Measurements from ENCODE around the gene DLG1.
"Not testable (repeated sequence)": the region's sequence is repeated elsewhere in the genome, so short reads cannot be mapped to it uniquely, and the experiment has no call there.

The DLG1 gene

GRCh38 chr3:197283045-197283444 is 15.4 kb downstream of the DLG1 start:
- DNase-seq, result no peak

- DNase-seq, result no peak
Observed at GRCh38 chr3:197281849-197282248, 16.6 kb downstream of the DLG1 start.

- DNase-seq, result no peak
Observed at GRCh38 chr3:197280156-197280555, 18.3 kb downstream of the DLG1 start.

GRCh38 chr3:197278933-197279332 is 19.5 kb downstream of the DLG1 start:
- DNase-seq, result no peak

- DNase-seq, result not testable (repeated sequence)
Observed at GRCh38 chr3:197276808-197277207, 21.6 kb downstream of the DLG1 start.

- DNase-seq, result no peak
Observed at GRCh38 chr3:197270558-197271317, 27.7 kb downstream of the DLG1 start.

- DNase-seq, result no peak
Observed at GRCh38 chr3:197269024-197269423, 29.4 kb downstream of the DLG1 start.

GRCh38 chr3:197268294-197268693 is 30.1 kb downstream of the DLG1 start:
- no peak for DNase-seq

GRCh38 chr3:197266331-197266730 is 32.1 kb downstream of the DLG1 start:
- DNase-seq, result no peak

GRCh38 chr3:197262709-197263108 is 35.7 kb downstream of the DLG1 start:
- DNase-seq, result no peak

GRCh38 chr3:197261164-197261509 is 37.3 kb downstream of the DLG1 start:
- no peak for DNase-seq

- no peak for DNase-seq
Observed at GRCh38 chr3:197260491-197261163, 37.8 kb downstream of the DLG1 start.

- no peak for DNase-seq
Observed at GRCh38 chr3:197259096-197259495, 39.3 kb downstream of the DLG1 start.

- no peak for DNase-seq
Observed at GRCh38 chr3:197258168-197258755, 40.1 kb downstream of the DLG1 start.

- DNase-seq, result no peak
Observed at GRCh38 chr3:197257711-197258110, 40.7 kb downstream of the DLG1 start.

- peak; percentile 44 to 68 for DNase-seq
Observed at GRCh38 chr3:197256836-197257444, 41.5 kb downstream of the DLG1 start.

GRCh38 chr3:197256104-197256503 is 42.3 kb downstream of the DLG1 start:
- peak in 1 of 2 experiments; percentile 16 for DNase-seq

- no peak for DNase-seq
Observed at GRCh38 chr3:197253238-197253947, 45.0 kb downstream of the DLG1 start.

GRCh38 chr3:197249542-197249941 is 48.9 kb downstream of the DLG1 start:
- DNase-seq, result no peak

GRCh38 chr3:197248341-197248740 is 50.1 kb downstream of the DLG1 start:
- no peak for DNase-seq

GRCh38 chr3:197244751-197245150 is 53.7 kb downstream of the DLG1 start:
- no peak for DNase-seq

- DNase-seq, result no peak
Observed at GRCh38 chr3:197242784-197243432, 55.5 kb downstream of the DLG1 start.

GRCh38 chr3:197241173-197241572 is 57.2 kb downstream of the DLG1 start:
- no peak for DNase-seq
